HEK293T (cell line): ENCODE results near the gene ZNF705A.

Experiments used
- ARNT ChIP-seq: fragments of 450-650 bp; IDR thresholded peaks from 2 replicates; pipeline ENCODE4 v1.6.1; 2017; ENCODE audit warnings: mild to moderate bottlenecking
- BHLHE40 ChIP-seq: fragments of 450-650 bp; IDR thresholded peaks from 2 replicates; pipeline ENCODE4 v1.6.1; 2016; ENCODE audit warnings: mild to moderate bottlenecking, moderate library complexity, borderline replicate concordance
- FOXA1 ChIP-seq: fragments of 450-650 bp; IDR thresholded peaks from 2 replicates; pipeline ENCODE4 v1.6.1; 2016; ENCODE audit warnings: mild to moderate bottlenecking
- HDGF ChIP-seq: fragments of 450-650 bp; IDR thresholded peaks from 2 replicates; pipeline ENCODE4 v1.6.1; 2017; ENCODE audit warnings: antibody characterized with exemption, borderline replicate concordance
- L3MBTL2 ChIP-seq: fragments of 450-650 bp; conservative IDR thresholded peaks from 2 replicates; pipeline ENCODE4 v1.6.1; 2016; ENCODE audit warnings: mild to moderate bottlenecking
- LEF1 ChIP-seq: fragments of 450-650 bp; IDR thresholded peaks from 2 replicates; pipeline ENCODE4 v1.6.1; 2017; ENCODE audit warnings: mild to moderate bottlenecking, borderline replicate concordance
- NFRKB ChIP-seq: fragments of 450-650 bp; IDR thresholded peaks from 2 replicates; pipeline ENCODE4 v1.6.1; 2016; ENCODE audit warnings: mild to moderate bottlenecking, moderate library complexity
- PKNOX1 ChIP-seq: fragments of 450-650 bp; IDR thresholded peaks from 2 replicates; pipeline ENCODE4 v1.6.1; 2016
- SUZ12 ChIP-seq: fragments of 450-650 bp; IDR thresholded peaks from 2 replicates; pipeline ENCODE4 v1.6.1; 2016; ENCODE audit warnings: mild to moderate bottlenecking
- ZNF384 ChIP-seq: fragments of 450-650 bp; IDR thresholded peaks from 2 replicates; pipeline ENCODE4 v1.6.1; 2016

GRCh38 chr12:8154526-8154925 lies 2.3 kb upstream of the ZNF705A start:
- TF ChIP-seq BHLHE40, result no peak
- no peak for TF ChIP-seq ARNT
- TF ChIP-seq NFRKB, result no peak
- no peak for TF ChIP-seq PKNOX1
- no peak for TF ChIP-seq HDGF
- TF ChIP-seq ZNF384, result no peak
- TF ChIP-seq FOXA1, result no peak
- no peak for TF ChIP-seq SUZ12
- no peak for TF ChIP-seq LEF1
- TF ChIP-seq L3MBTL2, result no peak
